ENCODE results near the gene PCBP3.

The PCBP3 gene

DNA sequence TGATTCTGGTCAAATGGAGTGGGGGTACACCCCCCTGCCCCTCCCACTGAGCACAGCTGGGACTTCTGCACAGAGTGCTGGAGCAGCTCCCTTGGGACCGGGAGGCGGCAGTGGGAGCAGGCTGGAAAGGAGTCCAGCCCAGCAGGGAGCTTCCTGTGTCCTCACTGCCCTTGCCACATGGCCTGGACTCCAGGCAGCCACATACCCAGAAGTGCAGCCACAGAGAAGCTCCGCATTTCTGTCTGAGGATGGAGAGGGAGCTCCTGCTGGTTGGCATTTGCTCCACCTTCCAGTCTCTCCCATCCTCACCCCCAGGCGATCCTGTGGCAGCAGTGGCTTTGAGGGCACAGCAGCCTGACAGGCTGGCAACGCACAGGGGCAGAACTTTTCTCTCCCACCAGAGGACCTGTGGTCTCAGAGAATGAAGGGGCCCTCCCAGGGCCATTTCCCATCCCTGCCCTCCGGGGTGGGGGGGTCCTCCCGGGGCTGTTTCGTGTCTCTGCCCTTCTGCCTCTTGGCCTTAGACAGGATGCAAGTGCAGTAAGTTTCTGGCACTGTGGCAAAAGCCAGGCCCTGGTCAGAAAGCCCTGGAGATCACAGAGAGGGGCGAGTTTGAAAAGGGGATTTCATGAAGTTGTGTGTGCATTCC lies 234.4 kb downstream of the PCBP3 start:
- no peak for DNase-seq
- Histone ChIP-seq H3K27me3 (ENCODE audit: control insufficient read depth in 1 of 2, insufficient read depth in 1 of 2, low read length in 2 of 2) (no peaks in the 10 kb centered on the region), H4K8ac (ENCODE audit: low read length) (peak overlapping the region; percentile 41), H3K4me1 (ENCODE audit: control insufficient read depth, insufficient read depth, low read depth, low read length) (peaks cover 54% of the 10 kb centered on the region), H2BK12ac (ENCODE audit: low read length in 2 of 2) (peak overlapping the region; percentile 63 to 73), H3K4me2 (ENCODE audit: low read length, poor library complexity, severe bottlenecking) (no peak overlapping the region), H3K9ac (ENCODE audit: low read length) (peak overlapping the region; percentile 18), H2BK5ac (ENCODE audit: low read depth, low read length, poor library complexity, severe bottlenecking) (no peak overlapping the region), H3K27ac (ENCODE audit: low read length, poor library complexity, severe bottlenecking) (peak overlapping the region; percentile 5), H3K4me3 (ENCODE audit: insufficient read depth in 1 of 2, low read depth in 1 of 2, low read length in 2 of 2) (no peak overlapping the region), H3K79me1 (replicated peaks; ENCODE audit: low read length, poor library complexity, severe bottlenecking) (no peaks in the 10 kb centered on the region), H2AK5ac (ENCODE audit: low read length, severe bottlenecking) (peak overlapping the region; percentile 58), H2BK15ac (ENCODE audit: low read depth, poor library complexity, severe bottlenecking) (peak overlapping the region; percentile 29), H3K14ac (ENCODE audit: low read length in 2 of 2) (no peak overlapping the region), H3K18ac (ENCODE audit: low read depth in 1 of 2, low read length in 2 of 2) (peak overlapping the region; percentile 69 to 79), H3K4ac (ENCODE audit: low read depth in 1 of 2, low read length in 2 of 2) (peak overlapping the region; percentile 5 to 42), H2AFZ (ENCODE audit: low read depth, low read length) (no peak overlapping the region), H3K23ac (ENCODE audit: low read length in 2 of 2) (no peak overlapping the region), H3K36me3 (ENCODE audit: control insufficient read depth in 1 of 2, insufficient read depth in 2 of 2, low read depth in 1 of 2, low read length in 2 of 2) (no peaks in the 10 kb centered on the region), H2BK120ac (ENCODE audit: low read depth, low read length) (peak overlapping the region; percentile 57), H4K91ac (ENCODE audit: low read length) (peak overlapping the region; percentile 83), H3K9me3 (ENCODE audit: control insufficient read depth, low read length) (no peaks in the 10 kb centered on the region)
- 82% methylated on average over 9 of the region's 9 CpGs for WGBS

DNA sequence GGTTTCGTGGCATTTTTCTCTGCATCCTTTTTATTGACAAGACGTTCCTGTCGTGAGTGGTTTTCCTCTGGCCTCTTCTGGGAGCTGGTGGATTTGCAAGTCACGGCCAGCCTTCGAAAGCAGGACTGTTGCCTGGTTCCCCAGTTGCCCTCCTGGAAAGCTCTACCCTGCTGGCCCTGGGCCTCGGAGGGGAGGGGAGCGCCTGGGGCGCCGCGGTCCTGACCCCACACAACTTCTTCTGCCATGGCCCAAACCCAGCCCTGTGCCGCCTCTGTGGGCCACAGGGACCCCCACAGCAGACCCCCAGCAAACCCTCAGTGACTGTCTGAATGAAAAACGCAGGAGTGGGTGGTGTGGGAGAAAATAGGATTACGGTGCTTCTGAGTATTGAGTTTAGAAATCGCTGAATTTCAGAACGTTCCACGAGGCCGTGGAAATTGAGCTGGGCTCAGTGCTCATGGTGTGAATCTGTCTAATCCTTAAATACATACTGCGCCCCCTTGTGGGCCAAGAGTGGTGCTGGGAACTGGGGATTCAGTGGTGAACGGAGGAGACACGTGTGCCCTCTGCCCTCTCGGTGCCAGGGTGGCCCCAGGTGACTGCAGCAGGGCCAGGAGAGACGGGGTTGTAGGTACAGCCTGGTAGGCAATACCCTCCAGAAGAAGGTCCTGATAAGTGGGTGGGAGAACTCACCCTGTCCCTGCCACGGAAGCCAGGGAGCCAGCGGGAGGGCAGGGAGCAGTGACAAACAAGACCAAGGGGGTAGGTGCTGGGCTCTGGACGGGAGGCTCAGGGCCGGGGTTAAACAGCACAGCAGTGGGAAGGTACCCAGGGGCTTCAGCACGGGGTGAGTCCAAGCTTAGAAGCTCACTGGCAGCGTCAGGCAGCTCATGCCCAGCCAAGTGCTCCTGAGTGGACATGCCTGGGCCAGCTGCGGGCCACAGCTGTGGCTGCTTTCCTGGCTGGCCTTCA lies 236.9 kb downstream of the PCBP3 start:
- no peaks in the 10 kb centered on the region for H3K9me3 ChIP-seq (ENCODE audit: control insufficient read depth, low read length)
- peak overlapping the region; percentile 71 for H4K8ac ChIP-seq (ENCODE audit: low read length)
- H3K18ac ChIP-seq (ENCODE audit: low read depth in 1 of 2, low read length in 2 of 2), result peak overlapping the region; percentile 14 to 75
- no peaks in the 10 kb centered on the region for H3K36me3 ChIP-seq (ENCODE audit: control insufficient read depth in 1 of 2, insufficient read depth in 2 of 2, low read depth in 1 of 2, low read length in 2 of 2)
- no peak overlapping the region for H3K4me3 ChIP-seq (ENCODE audit: insufficient read depth in 1 of 2, low read depth in 1 of 2, low read length in 2 of 2)
- peak overlapping the region; percentile 76 for H2BK15ac ChIP-seq (ENCODE audit: low read depth, poor library complexity, severe bottlenecking)
- H3K4me1 ChIP-seq (ENCODE audit: control insufficient read depth, insufficient read depth, low read depth, low read length), result peaks cover 37% of the 10 kb centered on the region
- peak overlapping the region; percentile 43 to 79 for H2BK12ac ChIP-seq (ENCODE audit: low read length in 2 of 2)
- H2BK5ac ChIP-seq (ENCODE audit: low read depth, low read length, poor library complexity, severe bottlenecking), result no peak overlapping the region
- H3K4me2 ChIP-seq (ENCODE audit: low read length, poor library complexity, severe bottlenecking), result no peak overlapping the region
- no peaks in the 10 kb centered on the region for H3K79me1 ChIP-seq (replicated peaks; ENCODE audit: low read length, poor library complexity, severe bottlenecking)
- H3K27ac ChIP-seq (ENCODE audit: low read length, poor library complexity, severe bottlenecking), result no peak overlapping the region
- no peaks in the 10 kb centered on the region for H3K27me3 ChIP-seq (ENCODE audit: control insufficient read depth in 1 of 2, insufficient read depth in 1 of 2, low read length in 2 of 2)
- peak overlapping the region; percentile 87 for H2BK120ac ChIP-seq (ENCODE audit: low read depth, low read length)
- H3K4ac ChIP-seq (ENCODE audit: low read depth in 1 of 2, low read length in 2 of 2), result peak overlapping the region; percentile 26 to 84
- peak overlapping the region; percentile 88 for H4K91ac ChIP-seq (ENCODE audit: low read length)
- DNase-seq, result peak; percentile 78
- H3K23ac ChIP-seq (ENCODE audit: low read length in 2 of 2), result no peak overlapping the region
- H3K14ac ChIP-seq (ENCODE audit: low read length in 2 of 2), result no peak overlapping the region
- 64% methylated on average over 22 of the region's 29 CpGs for WGBS
- peak overlapping the region; percentile 5 for H2AFZ ChIP-seq (ENCODE audit: low read depth, low read length)
- H3K9ac ChIP-seq (ENCODE audit: low read length), result peak overlapping the region; percentile 66
- H2AK5ac ChIP-seq (ENCODE audit: low read length, severe bottlenecking), result peak overlapping the region; percentile 77

DNA sequence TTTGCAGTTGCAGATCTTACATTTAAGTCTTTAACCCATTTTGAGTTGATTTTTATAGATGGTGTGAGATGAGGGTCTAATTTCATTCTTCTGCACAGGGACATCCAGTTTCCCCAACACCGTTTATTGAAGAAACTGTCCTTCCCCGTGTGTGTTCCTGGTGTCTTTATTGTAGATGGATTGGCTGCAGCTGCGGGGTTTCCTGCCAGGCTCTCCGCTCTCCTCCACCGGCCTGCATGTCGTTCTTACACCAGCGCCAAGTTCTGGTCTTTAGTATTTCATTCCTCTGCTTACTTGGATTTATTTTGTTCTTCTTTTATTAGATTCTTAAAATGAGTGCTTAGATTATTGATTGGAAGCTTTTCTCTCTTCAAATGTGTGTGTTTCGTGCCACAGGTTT lies 239.1 kb downstream of the PCBP3 start:
- no peaks in the 10 kb centered on the region for H3K27me3 ChIP-seq (ENCODE audit: control insufficient read depth in 1 of 2, insufficient read depth in 1 of 2, low read length in 2 of 2)
- no peak overlapping the region for H2BK120ac ChIP-seq (ENCODE audit: low read depth, low read length)
- no peak overlapping the region for H3K4ac ChIP-seq (ENCODE audit: low read depth in 1 of 2, low read length in 2 of 2)
- H3K27ac ChIP-seq (ENCODE audit: low read length, poor library complexity, severe bottlenecking), result no peak overlapping the region
- WGBS, result 72% methylated on average over 6 of the region's 8 CpGs
- no peak overlapping the region for H3K9ac ChIP-seq (ENCODE audit: low read length)
- no peaks in the 10 kb centered on the region for H3K9me3 ChIP-seq (ENCODE audit: control insufficient read depth, low read length)
- DNase-seq, result no peak
- no peaks in the 10 kb centered on the region for H3K36me3 ChIP-seq (ENCODE audit: control insufficient read depth in 1 of 2, insufficient read depth in 2 of 2, low read depth in 1 of 2, low read length in 2 of 2)
- H3K4me2 ChIP-seq (ENCODE audit: low read length, poor library complexity, severe bottlenecking), result no peak overlapping the region
- peaks cover 2% of the 10 kb centered on the region for H3K79me1 ChIP-seq (replicated peaks; ENCODE audit: low read length, poor library complexity, severe bottlenecking)
- H3K4me1 ChIP-seq (ENCODE audit: control insufficient read depth, insufficient read depth, low read depth, low read length), result peaks cover 22% of the 10 kb centered on the region
- H4K91ac ChIP-seq (ENCODE audit: low read length), result no peak overlapping the region
- no peak overlapping the region for H3K4me3 ChIP-seq (ENCODE audit: insufficient read depth in 1 of 2, low read depth in 1 of 2, low read length in 2 of 2)
- no peak overlapping the region for H3K18ac ChIP-seq (ENCODE audit: low read depth in 1 of 2, low read length in 2 of 2)
- no peak overlapping the region for H2BK12ac ChIP-seq (ENCODE audit: low read length in 2 of 2)
- no peak overlapping the region for H2BK15ac ChIP-seq (ENCODE audit: low read depth, poor library complexity, severe bottlenecking)
- no peak overlapping the region for H2AK5ac ChIP-seq (ENCODE audit: low read length, severe bottlenecking)
- H3K14ac ChIP-seq (ENCODE audit: low read length in 2 of 2), result no peak overlapping the region
- no peak overlapping the region for H2AFZ ChIP-seq (ENCODE audit: low read depth, low read length)
- no peak overlapping the region for H3K23ac ChIP-seq (ENCODE audit: low read length in 2 of 2)
- H2BK5ac ChIP-seq (ENCODE audit: low read depth, low read length, poor library complexity, severe bottlenecking), result no peak overlapping the region
- H4K8ac ChIP-seq (ENCODE audit: low read length), result no peak overlapping the region

DNA sequence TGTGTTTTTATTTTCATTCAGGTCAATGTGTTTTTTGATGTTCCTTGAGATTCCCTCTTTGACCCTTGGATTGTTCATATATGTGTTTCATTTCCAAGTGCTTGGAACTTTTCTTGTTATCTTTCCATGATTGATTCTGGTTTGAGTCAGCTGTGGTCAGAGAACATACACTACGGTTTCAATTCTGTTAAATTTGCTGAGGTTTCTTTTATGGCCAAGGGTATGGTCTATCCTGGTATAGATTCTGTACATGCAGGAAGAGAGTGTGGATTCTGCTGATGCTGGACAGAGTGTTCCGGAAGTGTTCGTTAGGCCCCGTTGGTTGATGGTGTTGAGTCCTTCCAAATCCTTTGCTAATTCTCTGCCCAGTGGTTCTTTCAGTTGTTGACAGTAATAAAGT lies 239.6 kb downstream of the PCBP3 start:
- H2BK15ac ChIP-seq (ENCODE audit: low read depth, poor library complexity, severe bottlenecking), result no peak overlapping the region
- H3K23ac ChIP-seq (ENCODE audit: low read length in 2 of 2), result no peak overlapping the region
- H3K4me2 ChIP-seq (ENCODE audit: low read length, poor library complexity, severe bottlenecking), result no peak overlapping the region
- no peak for DNase-seq
- no peak overlapping the region for H3K9ac ChIP-seq (ENCODE audit: low read length)
- no peak overlapping the region for H3K18ac ChIP-seq (ENCODE audit: low read depth in 1 of 2, low read length in 2 of 2)
- H2AK5ac ChIP-seq (ENCODE audit: low read length, severe bottlenecking), result no peak overlapping the region
- peaks cover 17% of the 10 kb centered on the region for H3K4me1 ChIP-seq (ENCODE audit: control insufficient read depth, insufficient read depth, low read depth, low read length)
- H2BK12ac ChIP-seq (ENCODE audit: low read length in 2 of 2), result no peak overlapping the region
- H3K27ac ChIP-seq (ENCODE audit: low read length, poor library complexity, severe bottlenecking), result no peak overlapping the region
- H4K91ac ChIP-seq (ENCODE audit: low read length), result no peak overlapping the region
- H3K9me3 ChIP-seq (ENCODE audit: control insufficient read depth, low read length), result no peaks in the 10 kb centered on the region
- peaks cover 2% of the 10 kb centered on the region for H3K79me1 ChIP-seq (replicated peaks; ENCODE audit: low read length, poor library complexity, severe bottlenecking)
- H2BK5ac ChIP-seq (ENCODE audit: low read depth, low read length, poor library complexity, severe bottlenecking), result no peak overlapping the region
- H3K36me3 ChIP-seq (ENCODE audit: control insufficient read depth in 1 of 2, insufficient read depth in 2 of 2, low read depth in 1 of 2, low read length in 2 of 2), result no peaks in the 10 kb centered on the region
- H3K27me3 ChIP-seq (ENCODE audit: control insufficient read depth in 1 of 2, insufficient read depth in 1 of 2, low read length in 2 of 2), result no peaks in the 10 kb centered on the region
- no peak overlapping the region for H3K4ac ChIP-seq (ENCODE audit: low read depth in 1 of 2, low read length in 2 of 2)
- H2BK120ac ChIP-seq (ENCODE audit: low read depth, low read length), result no peak overlapping the region
- 85% methylated on average over 3 of the region's 4 CpGs for WGBS
- no peak overlapping the region for H2AFZ ChIP-seq (ENCODE audit: low read depth, low read length)
- H3K4me3 ChIP-seq (ENCODE audit: insufficient read depth in 1 of 2, low read depth in 1 of 2, low read length in 2 of 2), result no peak overlapping the region
- no peak overlapping the region for H3K14ac ChIP-seq (ENCODE audit: low read length in 2 of 2)
- no peak overlapping the region for H4K8ac ChIP-seq (ENCODE audit: low read length)
